GM19324 (cell line): Measurements from ENCODE around the gene ECHDC1.
"Not testable (repeated sequence)": the region's sequence is repeated elsewhere in the genome, so short reads cannot be mapped to it uniquely, and the experiment has no call there.

Experiments used
- ATAC-seq: cut with Tn5 transposase; IDR thresholded peaks from one replicate; pipeline ENCODE4 v1.9.1; 2021; ENCODE audit warnings: mild to moderate bottlenecking, moderate library complexity; ENCODE audit not compliant: unreplicated experiment, low FRiP score

ECHDC1 gene

GRCh38 chr6:127342296-127342945, 988 bp downstream of the ECHDC1 start:
- ATAC-seq = no peak

GRCh38 chr6:127341471-127342202, 1.8 kb downstream of the ECHDC1 start:
- peak; percentile 37 for ATAC-seq

- no peak for ATAC-seq
Measured at GRCh38 chr6:127340171-127340570, 3.2 kb downstream of the ECHDC1 start.

DNA sequence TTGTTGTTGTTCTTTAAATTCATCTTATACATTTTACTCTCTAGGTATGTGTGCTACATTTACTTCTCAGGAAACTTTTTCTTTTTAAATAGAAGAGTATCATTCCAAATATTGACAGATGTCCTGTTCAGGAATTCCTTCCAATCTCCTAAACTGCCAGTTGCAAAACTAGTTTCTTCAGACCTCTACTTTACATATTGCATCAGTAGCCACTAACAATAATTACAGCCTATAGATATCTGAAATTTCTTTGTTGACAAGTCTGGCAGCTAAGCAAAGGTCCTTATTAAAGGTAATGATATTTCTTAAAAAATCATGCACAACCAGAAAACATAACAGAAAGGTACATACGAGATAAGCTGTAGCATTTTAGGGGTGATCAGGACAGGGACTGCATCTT, 4.5 kb downstream of the ECHDC1 start:
- ATAC-seq = no peak

DNA sequence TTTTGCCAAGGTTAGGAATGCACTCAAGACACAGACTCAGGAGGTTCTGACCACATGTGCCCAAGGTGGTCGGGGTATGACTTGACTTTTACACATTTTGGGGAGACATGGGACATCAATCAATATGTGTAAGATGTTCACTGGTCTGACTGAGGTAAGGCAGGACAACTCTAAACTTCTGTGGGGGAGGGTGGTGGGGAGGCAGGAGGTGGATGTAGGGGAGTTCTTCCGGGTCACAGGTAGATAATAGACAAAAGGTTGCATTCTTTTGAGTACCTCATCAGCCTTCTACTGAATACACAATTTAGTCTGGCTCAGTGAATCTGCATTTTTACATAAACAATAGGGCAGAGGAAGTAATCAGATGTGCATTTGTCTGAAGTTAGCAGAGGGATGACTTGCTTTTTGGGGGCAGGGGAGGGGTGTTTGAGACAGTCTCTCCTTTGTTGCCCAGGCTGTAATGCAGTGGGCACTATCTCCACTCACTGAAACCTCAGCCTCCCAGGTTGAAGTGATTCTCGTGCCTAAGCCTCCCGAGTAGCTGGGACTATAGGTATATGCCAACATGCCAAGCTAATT, 10.9 kb downstream of the ECHDC1 start:
- ATAC-seq = no peak

- not testable (repeated sequence) for ATAC-seq
Measured at GRCh38 chr6:127331256-127331655, 12.2 kb downstream of the ECHDC1 start.

- ATAC-seq = no peak
Measured at GRCh38 chr6:127328043-127328609, 15.3 kb downstream of the ECHDC1 start.

DNA sequence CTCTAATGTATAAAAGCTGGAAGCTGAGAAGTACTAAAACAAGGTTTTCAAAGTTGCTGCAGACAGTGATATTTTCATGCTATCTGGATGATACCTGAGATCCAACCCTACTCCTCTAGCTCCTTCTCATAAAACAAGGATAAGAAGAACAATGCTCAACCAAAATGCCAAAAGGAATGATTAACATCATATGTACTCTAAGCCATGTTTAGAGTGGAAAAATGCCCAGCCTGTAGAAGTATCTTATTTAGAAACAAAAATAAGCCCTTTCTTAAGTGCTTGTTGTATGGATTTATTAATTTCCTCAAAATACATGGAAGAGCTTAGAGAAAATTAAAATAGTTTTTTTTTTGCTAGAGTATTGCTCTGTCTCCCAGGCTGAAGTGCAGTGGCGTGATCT, 23.7 kb downstream of the ECHDC1 start:
- no peak for ATAC-seq

DNA sequence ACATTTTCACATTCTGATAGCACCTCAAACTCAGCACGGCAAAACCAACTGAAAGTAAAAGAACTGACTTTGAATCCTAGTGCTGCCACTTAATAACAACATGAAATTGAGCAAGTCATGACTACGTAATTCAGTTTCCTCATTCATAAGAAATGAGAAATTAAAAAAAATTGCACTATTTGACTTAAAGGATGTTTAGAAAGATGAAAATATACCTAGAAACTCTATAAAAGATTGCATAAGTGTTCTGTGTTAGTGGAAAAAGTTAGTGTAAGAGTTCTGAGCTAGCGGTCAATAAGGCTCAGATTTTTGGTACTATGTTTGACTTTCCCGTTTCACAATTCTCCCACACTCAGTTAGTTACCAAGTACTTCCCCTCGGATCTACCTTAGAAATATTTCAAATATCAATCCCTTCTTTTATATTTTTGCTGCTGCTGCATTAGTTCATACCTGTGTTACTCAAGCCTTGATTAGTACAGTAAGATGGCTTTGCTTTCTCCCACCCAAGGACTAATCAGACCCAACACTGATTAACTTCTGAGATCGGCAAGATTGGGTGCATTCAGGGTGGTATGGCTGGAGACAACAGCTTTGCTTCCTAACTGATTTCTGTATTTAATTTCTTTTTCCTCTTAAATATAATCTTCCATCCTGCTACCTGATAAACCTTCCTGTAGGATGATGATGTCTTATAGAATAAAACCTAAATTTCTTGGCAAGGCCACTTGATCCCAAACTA, 25.9 kb downstream of the ECHDC1 start:
- ATAC-seq = no peak

- no peak for ATAC-seq
Measured at GRCh38 chr6:127305741-127306140, 37.7 kb downstream of the ECHDC1 start.

DNA sequence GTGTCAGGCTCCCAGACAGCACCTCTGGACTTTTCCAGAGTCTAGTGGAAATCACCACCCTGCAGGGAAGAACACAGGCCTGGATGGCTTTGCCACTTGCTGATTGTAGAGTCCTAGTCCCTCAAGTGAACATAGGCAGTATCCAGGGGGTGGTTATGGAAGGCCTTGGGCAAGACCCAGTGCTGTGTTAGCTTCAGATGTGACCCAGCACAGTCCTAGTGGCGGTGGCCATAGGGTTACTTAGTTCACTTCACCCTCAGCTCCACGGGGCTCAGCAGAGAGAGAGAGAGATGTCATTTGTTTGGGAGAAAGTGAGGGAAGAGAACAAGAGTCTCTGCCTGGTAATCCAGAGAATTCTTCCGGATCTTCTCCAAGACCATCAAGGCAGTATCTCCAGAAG, 39.5 kb downstream of the ECHDC1 start:
- no peak for ATAC-seq

GRCh38 chr6:127302728-127303660, 40.4 kb downstream of the ECHDC1 start:
- ATAC-seq = no peak

DNA sequence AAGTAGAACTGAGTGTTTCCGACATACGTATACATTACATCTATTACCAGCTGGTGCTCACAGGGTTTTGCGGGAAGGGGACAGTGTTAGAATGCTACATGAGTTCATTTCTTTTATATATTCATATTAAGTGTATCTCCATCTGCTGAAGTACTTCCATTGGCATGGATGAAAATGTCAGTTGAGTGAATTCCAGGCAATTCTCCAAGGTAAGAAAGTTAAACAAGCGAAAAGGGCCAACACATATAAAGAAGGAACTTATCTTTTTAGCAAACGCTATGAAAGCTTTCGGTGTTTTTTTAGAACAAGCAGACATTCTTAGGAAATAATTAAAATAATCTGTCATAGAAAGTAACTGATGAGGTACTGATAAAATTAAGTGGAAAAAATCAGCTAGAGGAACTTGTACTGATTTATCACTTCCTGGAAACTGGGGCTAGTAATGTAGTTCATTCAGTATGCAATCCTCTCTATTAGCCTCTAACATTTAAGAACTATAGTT, 42.2 kb downstream of the ECHDC1 start:
- no peak for ATAC-seq

GRCh38 chr6:127300411-127300810, 43.0 kb downstream of the ECHDC1 start:
- no peak for ATAC-seq

DNA sequence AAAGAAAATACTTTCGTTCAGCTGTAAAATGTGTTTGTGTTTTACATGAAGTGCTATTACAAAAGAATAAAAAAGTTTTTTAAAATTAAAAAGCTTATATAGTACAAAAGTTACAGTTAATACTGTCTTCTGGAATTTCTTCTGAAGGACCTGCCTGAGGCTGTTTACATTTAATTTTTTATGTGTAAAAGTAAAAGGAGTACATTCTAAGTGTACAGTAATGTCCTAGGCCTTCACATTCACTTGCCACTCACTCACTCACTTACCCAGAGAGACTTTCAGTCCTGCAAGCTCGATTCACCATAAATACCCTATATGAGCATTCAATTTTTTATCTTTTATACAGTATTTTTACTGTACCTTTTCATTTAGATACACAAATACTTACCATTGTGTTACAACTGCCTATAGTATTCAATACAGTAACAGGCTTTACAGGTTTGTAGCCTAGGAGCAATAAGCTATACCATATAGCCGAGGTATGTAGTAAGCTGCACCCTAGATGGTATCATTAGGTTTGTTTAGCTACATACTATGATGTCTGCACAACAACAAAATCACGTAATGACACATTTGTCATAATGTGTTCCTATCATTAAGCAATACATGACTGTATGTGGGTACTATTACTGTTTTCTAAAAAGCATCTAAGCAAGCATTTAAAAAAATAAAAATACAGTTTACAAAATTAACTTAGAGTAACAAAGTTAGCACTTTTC, 43.7 kb downstream of the ECHDC1 start:
- ATAC-seq = no peak

DNA sequence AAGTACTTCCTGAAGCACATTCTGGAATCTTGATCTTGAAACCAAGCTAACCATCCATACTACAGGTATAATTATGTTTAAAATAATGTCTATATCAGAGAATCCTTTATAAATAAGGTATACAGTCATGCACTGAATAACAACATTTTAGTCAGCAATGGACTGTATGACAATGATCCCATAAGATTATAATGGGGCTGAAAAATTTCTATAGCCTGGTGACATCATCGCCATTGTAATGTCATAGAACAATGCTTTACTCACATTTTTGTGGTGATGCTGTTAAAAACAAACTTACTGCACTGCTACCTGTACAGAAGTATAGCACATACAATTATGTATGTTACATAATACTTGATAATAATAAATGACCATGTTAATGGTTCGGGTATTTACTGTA, 44.9 kb downstream of the ECHDC1 start:
- ATAC-seq = no peak

DNA sequence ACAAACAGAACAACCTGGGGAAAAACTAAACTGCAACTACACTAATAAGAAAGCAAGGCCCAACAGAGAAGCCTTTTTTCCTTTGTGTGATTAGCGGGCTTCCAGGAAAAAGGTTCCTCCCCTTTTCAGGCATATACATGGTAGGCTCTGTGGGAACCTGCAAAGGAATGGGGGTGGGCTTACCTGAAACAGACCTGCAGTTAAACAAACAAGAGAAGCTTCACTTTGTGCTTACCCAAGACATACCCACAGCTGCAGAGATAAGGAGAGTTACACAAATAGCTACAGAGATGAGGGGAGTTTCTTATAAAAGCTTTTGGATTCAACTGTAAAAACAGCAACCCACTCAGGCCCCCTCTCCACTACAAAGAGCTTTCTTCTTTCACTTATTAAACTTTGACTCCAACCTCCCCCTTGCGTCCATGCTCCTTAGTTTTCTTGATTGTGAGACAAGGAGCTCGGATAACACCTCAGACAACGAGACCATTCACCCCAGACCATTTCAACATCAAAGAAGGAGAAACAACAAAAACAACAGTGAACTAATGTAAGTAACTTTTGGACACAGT, 45.8 kb downstream of the ECHDC1 start:
- no peak for ATAC-seq

- peak; percentile 74 for ATAC-seq
Measured at GRCh38 chr6:127291495-127291894, 51.9 kb downstream of the ECHDC1 start.
